Loucy (cell line): ENCODE results near the gene PPP1R27.

Experiments used
- CTCF ChIP-seq: fragments of 200-600 bp; sonication (generic); conservative IDR thresholded peaks from 2 replicates; pipeline ENCODE4 v1.5.1; 2014; ENCODE audit warnings: mild to moderate bottlenecking, antibody characterized with exemption, low read length
- EZH2phosphoT487 ChIP-seq: fragments of 200-600 bp; IDR thresholded peaks from 2 replicates; pipeline ENCODE4 v1.6.1; 2018; ENCODE audit warnings: antibody characterized with exemption, mild to moderate bottlenecking, moderate library complexity, borderline replicate concordance

GRCh38 chr17:81808778-81809555, 25.9 kb downstream of the PPP1R27 start:
- TF ChIP-seq CTCF (no peak), EZH2phosphoT487 (no peak)
